Nephron progenitor cell (in vitro differentiated cells): Measurements from ENCODE around the gene SLC25A21.
"Not testable (repeated sequence)": the region's sequence is repeated elsewhere in the genome, so short reads cannot be mapped to it uniquely, and the experiment has no call there.

Source experiments
- DNase-seq: peaks from one replicate; pipeline ENCODE4 v3.0.0; 2021
- H3K27ac Mint-ChIP-seq: 2 replicates; pipeline ENCODE4 v1.8.0; 2021; ENCODE audit warnings: mild to moderate bottlenecking, moderate library complexity, mixed read lengths
- H3K27me3 Mint-ChIP-seq: 2 replicates; pipeline ENCODE4 v1.8.0; 2021; ENCODE audit warnings: mild to moderate bottlenecking, low read depth, mixed read lengths; ENCODE audit not compliant: poor library complexity
- H3K36me3 Mint-ChIP-seq: 2 replicates; pipeline ENCODE4 v1.8.0; 2021; ENCODE audit warnings: low read depth, mixed read lengths
- H3K4me1 Mint-ChIP-seq: 2 replicates; pipeline ENCODE4 v1.8.0; 2021; ENCODE audit warnings: mixed read lengths
- H3K4me3 Mint-ChIP-seq: 2 replicates; pipeline ENCODE4 v1.8.0; 2021; ENCODE audit warnings: mild to moderate bottlenecking, moderate library complexity, mixed read lengths
- H3K9me3 Mint-ChIP-seq: 2 replicates; pipeline ENCODE4 v1.8.0; 2021; ENCODE audit warnings: mild to moderate bottlenecking, moderate library complexity, mixed read lengths
- CTCF ChIP-seq: fragments of 200-600 bp; sonication (generic); IDR thresholded peaks from 2 replicates; pipeline ENCODE4 v1.5.0; 2021; ENCODE audit warnings: antibody characterized with exemption

SLC25A21 gene

GRCh38 chr14:36817071-36817930 is 355.1 kb downstream of the SLC25A21 start:
- TF ChIP-seq CTCF, result no peak
- no peak for DNase-seq
- no peak overlapping the region for H3K4me3 Mint-ChIP-seq
- peaks cover 42% of the 10 kb centered on the region for H3K4me1 Mint-ChIP-seq
- H3K36me3 Mint-ChIP-seq, result no peaks in the 10 kb centered on the region
- H3K27ac Mint-ChIP-seq, result no peak overlapping the region
- H3K27me3 Mint-ChIP-seq, result no peaks in the 10 kb centered on the region
- H3K9me3 Mint-ChIP-seq, result no peaks in the 10 kb centered on the region

- Mint-ChIP-seq H3K4me1 (peaks cover 42% of the 10 kb centered on the region), H3K27me3 (peaks cover 1% of the 10 kb centered on the region), H3K9me3 (no peaks in the 10 kb centered on the region), H3K36me3 (no peaks in the 10 kb centered on the region), H3K27ac (no peak overlapping the region), H3K4me3 (no peak overlapping the region)
- no peak for TF ChIP-seq CTCF
- DNase-seq, result no peak
These were observed 355.9 kb downstream of the SLC25A21 start for GRCh38 chr14:36816481-36816880.

- H3K4me3 Mint-ChIP-seq, H3K27me3 Mint-ChIP-seq, DNase-seq, H3K9me3 Mint-ChIP-seq, H3K36me3 Mint-ChIP-seq: not testable (repeated sequence)
- Mint-ChIP-seq H3K4me1 (peaks cover 25% of the 10 kb centered on the region), H3K27ac (peak overlapping the region; percentile 85)
These were observed 357.6 kb downstream of the SLC25A21 start for GRCh38 chr14:36814783-36815182.

DNA sequence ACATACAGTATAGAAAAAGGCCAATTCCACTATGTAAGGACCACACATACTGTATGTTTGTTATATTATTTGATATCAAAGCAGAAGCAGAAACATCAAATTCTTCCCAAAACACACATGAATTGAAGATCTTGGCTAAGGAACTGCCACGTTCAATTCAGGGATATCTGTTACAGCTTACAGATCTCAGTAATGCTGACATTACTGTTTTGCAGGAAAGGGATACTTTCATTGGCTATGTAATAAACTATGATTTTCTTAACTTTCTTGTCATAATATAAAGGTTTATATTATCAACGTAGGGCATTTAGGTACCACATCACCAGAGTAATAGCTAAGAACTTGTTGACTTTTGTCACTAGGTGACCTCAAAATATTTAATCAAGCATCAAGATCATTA is 362.2 kb downstream of the SLC25A21 start:
- Mint-ChIP-seq H3K9me3 (no peaks in the 10 kb centered on the region), H3K36me3 (no peaks in the 10 kb centered on the region), H3K4me3 (no peak overlapping the region), H3K27ac (no peak overlapping the region), H3K4me1 (peaks cover 40% of the 10 kb centered on the region), H3K27me3 (peaks cover 17% of the 10 kb centered on the region)
- no peak for TF ChIP-seq CTCF
- no peak for DNase-seq

DNA sequence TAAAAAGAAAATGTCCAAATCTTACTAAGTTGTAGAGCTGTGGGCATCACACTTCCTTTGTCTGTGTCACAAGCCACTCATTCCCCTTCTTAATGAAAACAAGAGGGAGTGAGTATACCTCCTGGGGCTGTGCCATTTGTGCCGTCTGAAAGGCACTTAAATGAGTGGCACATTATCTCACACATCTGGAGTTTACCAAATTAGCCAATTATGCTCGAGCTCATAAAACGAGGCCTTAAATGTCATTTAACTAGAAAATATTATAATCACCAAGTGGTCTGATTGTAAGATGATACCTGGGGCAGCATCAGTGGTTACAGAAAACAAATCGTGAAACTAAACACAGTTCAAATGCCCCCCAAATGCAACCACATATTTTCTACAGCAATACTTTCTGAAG is 364.7 kb downstream of the SLC25A21 start:
- Mint-ChIP-seq H3K9me3 (no peaks in the 10 kb centered on the region), H3K27ac (no peak overlapping the region), H3K36me3 (no peaks in the 10 kb centered on the region), H3K27me3 (peaks cover 17% of the 10 kb centered on the region), H3K4me3 (no peak overlapping the region), H3K4me1 (peaks cover 55% of the 10 kb centered on the region)
- no peak for TF ChIP-seq CTCF
- no peak for DNase-seq

DNA sequence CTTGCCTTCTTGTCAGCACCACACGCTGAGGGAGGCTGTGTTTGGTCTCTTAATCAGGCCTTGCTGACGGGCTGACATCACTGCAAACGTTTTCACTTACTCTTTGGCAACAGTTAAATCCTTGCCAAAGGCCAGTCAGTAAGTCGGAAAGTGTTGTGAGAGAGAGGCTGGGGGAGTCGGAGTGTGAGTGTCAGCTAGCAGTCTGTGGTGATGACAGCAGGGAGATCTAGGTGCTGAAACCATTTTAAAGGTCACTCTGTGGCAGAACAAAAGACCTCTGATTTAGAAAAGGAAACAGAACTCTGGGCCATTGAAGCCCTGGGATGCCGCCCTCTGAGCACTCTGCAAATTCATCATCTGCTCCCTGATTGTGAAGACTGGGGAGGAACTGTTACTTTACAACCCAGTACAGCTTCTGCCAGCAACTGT is 367.3 kb downstream of the SLC25A21 start:
- H3K27ac Mint-ChIP-seq, result peak overlapping the region; percentile 88

More for the DNA sequence above, 367.3 kb downstream of the SLC25A21 start:
- TF ChIP-seq CTCF, result no peak
- Mint-ChIP-seq H3K4me3 (no peak overlapping the region), H3K27me3 (peaks cover 12% of the 10 kb centered on the region), H3K9me3 (no peaks in the 10 kb centered on the region), H3K4me1 (peaks cover 55% of the 10 kb centered on the region), H3K36me3 (no peaks in the 10 kb centered on the region)
- DNase-seq, result peak; percentile 29
